HCT116 (cell line): ENCODE measurements around the gene IL10RB. TPM values are rescaled to one million over a fixed set of nuclear protein-coding genes. Genes with fewer than 3 reads are reported as not detected.

ENCODE experiments used
- ATAC-seq: fragments of 200-7000 bp; cut with Tn5 transposase; 2 replicates; pipeline ENCODE4 v1.9.1; 2020; ENCODE audit warnings: mild to moderate bottlenecking, moderate library complexity
- BruUV-seq: library from RNA; stranded (reverse); fragments of 400-500 nt; replicated peaks from 2 replicates; lab custom pipeline; 2021; lab: Mats Ljungman, UMichigan
- CTCF ChIA-PET: fragments of 300-600 bp; sonication (Branson Sonifier 250); formaldehyde crosslinking; loops from one replicate; lab custom pipeline; 2021; ENCODE audit warnings: antibody characterized with exemption; lab: Charles Lee
- POLR2A ChIA-PET: fragments of 300-600, 350-600 bp; sonication (Branson Sonifier 250); formaldehyde crosslinking; loops from one replicate; lab custom pipeline; 2021; ENCODE audit warnings: antibody characterized with exemption; lab: Charles Lee
- RAD21 ChIA-PET, 2 experiments: fragments of 300-600 bp; sonication (Branson Sonifier 250); formaldehyde crosslinking; loops; one replicate each; lab custom pipeline; 2023; ENCODE audit warnings: low total read pairs in 2 of 2; ENCODE audit not compliant: uncharacterized antibody in 2 of 2, unreplicated experiment in 2 of 2, low non-redundant PET in 1 of 2; lab: Charles Lee
- DNase-seq: peaks from one replicate; pipeline ENCODE4 v3.0.0-alpha.2; 2010; ENCODE audit warnings: low read depth, low spot score
- H2AFZ ChIP-seq: fragments of 200-600 bp; shearing (Covaris generic), sonication (generic); 2 replicates; pipeline ENCODE4 v1.6.1; 2017; ENCODE audit warnings: low read depth, mixed run types, mixed read lengths, antibody characterized with exemption, low read length; ENCODE audit not compliant: poor library complexity, severe bottlenecking
- H3K27ac ChIP-seq: 2 replicates; pipeline ENCODE4 v1.5.1; 2012; ENCODE audit warnings: low read depth, low read length
- H3K27me3 ChIP-seq: fragments of 200-600 bp; sonication (generic); 2 replicates; pipeline ENCODE4 v1.6.1; 2016; ENCODE audit warnings: mixed run types, low read length, mixed read lengths; ENCODE audit not compliant: insufficient read depth
- H3K36me3 ChIP-seq, 2 experiments: fragments of 200-500 bp in 1 of 2; fragments of 200-600 bp in 1 of 2; sonication (Bioruptor generic) in 1 of 2; sonication (generic) in 1 of 2; 2 replicates each; pipeline versions ENCODE4 v1.5.1 to v1.6.1; 2014 to 2016; ENCODE audit warnings: low read length in 2 of 2, inconsistent platforms in 1 of 2, mixed read lengths in 1 of 2, mixed run types in 1 of 2; ENCODE audit not compliant: insufficient read depth in 2 of 2, control insufficient read depth in 1 of 2
- H3K4me1 ChIP-seq, 2 experiments: fragments of 200-600 bp in 1 of 2; sonication (generic) in 1 of 2; 2 replicates each; pipeline versions ENCODE4 v1.5.1 to v1.6.1; 2012 to 2017; ENCODE audit warnings: low read length in 2 of 2, inconsistent platforms in 1 of 2, mild to moderate bottlenecking in 1 of 2, mixed read lengths in 1 of 2, mixed run types in 1 of 2, moderate library complexity in 1 of 2; ENCODE audit not compliant: insufficient read depth in 2 of 2, control insufficient read depth in 1 of 2
- H3K4me2 ChIP-seq: fragments of 200-600 bp; sonication (generic); 2 replicates; pipeline ENCODE4 v1.6.1; 2017; ENCODE audit warnings: mixed run types, low read length, mixed read lengths
- H3K4me3 ChIP-seq, 2 experiments: fragments of 200-600 bp in 1 of 2; sonication (generic) in 1 of 2; replicated peaks in 1 of 2; 2 replicates each; pipeline ENCODE4 v1.5.1; 2011 to 2016; ENCODE audit warnings: low read length in 2 of 2, control low read depth in 1 of 2, low read depth in 1 of 2, mild to moderate bottlenecking in 1 of 2, mixed read lengths in 1 of 2, mixed run types in 1 of 2
- H3K79me2 ChIP-seq: fragments of 200-600 bp; sonication (generic); 2 replicates; pipeline ENCODE4 v1.6.1; 2017; ENCODE audit warnings: mild to moderate bottlenecking, mixed run types, low read length, moderate library complexity, mixed read lengths; ENCODE audit not compliant: insufficient read depth
- H3K9ac ChIP-seq: fragments of 200-600 bp; sonication (generic); 2 replicates; pipeline ENCODE4 v1.6.1; 2016; ENCODE audit warnings: low read length, mixed read lengths
- H3K9me2 ChIP-seq: fragments of 200-600 bp; sonication (generic), shearing (Covaris generic); 2 replicates; pipeline ENCODE4 v1.6.1; 2017; ENCODE audit warnings: mixed run types, mild to moderate bottlenecking, moderate library complexity; ENCODE audit not compliant: insufficient read depth
- H3K9me3 ChIP-seq, 2 experiments: fragments of 200-500 bp in 1 of 2; fragments of 200-600 bp in 1 of 2; sonication (Bioruptor generic) in 1 of 2; sonication (generic) in 1 of 2; 2 replicates each; pipeline ENCODE4 v1.6.1; 2014 to 2017; ENCODE audit warnings: low read length in 2 of 2, mixed read lengths in 2 of 2, inconsistent platforms in 1 of 2, low read depth in 1 of 2, mild to moderate bottlenecking in 1 of 2, mixed run types in 1 of 2, moderate library complexity in 1 of 2; ENCODE audit not compliant: control insufficient read depth in 1 of 2, insufficient read depth in 1 of 2
- H4K20me1 ChIP-seq: fragments of 200-600 bp; sonication (generic), shearing (Covaris generic); 2 replicates; pipeline ENCODE4 v1.6.1; 2017; ENCODE audit warnings: mixed run types, mild to moderate bottlenecking, moderate library complexity; ENCODE audit not compliant: insufficient read depth
- CBX3 ChIP-seq: IDR thresholded peaks from 2 replicates; pipeline ENCODE4 v1.6.1; 2012; ENCODE audit warnings: low read depth
- CEBPB ChIP-seq: IDR thresholded peaks from 2 replicates; pipeline ENCODE4 v1.6.1; 2012; ENCODE audit warnings: low read depth
- ELF1 ChIP-seq: IDR thresholded peaks from 2 replicates; pipeline ENCODE4 v1.6.1; 2012; ENCODE audit warnings: low read depth, borderline replicate concordance
- EZH2 ChIP-seq: fragments of 200-600 bp; sonication (generic); IDR thresholded peaks from 2 replicates; pipeline ENCODE4 v1.6.1; 2017; ENCODE audit warnings: antibody characterized with exemption, mixed run types
- EZH2phosphoT487 ChIP-seq: fragments of 200-600 bp; IDR thresholded peaks from 2 replicates; pipeline ENCODE4 v1.6.1; 2018; ENCODE audit warnings: antibody characterized with exemption, borderline replicate concordance
- FOSL1 ChIP-seq: IDR thresholded peaks from 2 replicates; pipeline ENCODE4 v1.6.1; 2012; ENCODE audit warnings: low read depth
- JUND ChIP-seq: IDR thresholded peaks from 2 replicates; pipeline ENCODE4 v1.6.1; 2012
- POLR2A ChIP-seq: IDR thresholded peaks from 2 replicates; pipeline ENCODE4 v1.7.0; 2011; ENCODE audit warnings: borderline replicate concordance; ENCODE audit not compliant: insufficient read depth, insufficient read length; ENCODE audit errors: extremely low read depth
- POLR2AphosphoS5 ChIP-seq: IDR thresholded peaks from 2 replicates; pipeline ENCODE4 v1.6.1; 2011; ENCODE audit warnings: mild to moderate bottlenecking, low read depth, low read length, moderate library complexity
- RAD21 ChIP-seq: IDR thresholded peaks from 2 replicates; pipeline ENCODE4 v1.6.1; 2012; ENCODE audit warnings: low read depth, mild to moderate bottlenecking
- REST ChIP-seq: IDR thresholded peaks from 2 replicates; pipeline ENCODE4 v1.6.1; 2012; ENCODE audit warnings: low read depth
- SIN3A ChIP-seq: IDR thresholded peaks from 2 replicates; pipeline ENCODE4 v1.6.1; 2012; ENCODE audit warnings: low read depth
- SP1 ChIP-seq: IDR thresholded peaks from 2 replicates; pipeline ENCODE4 v1.6.1; 2012; ENCODE audit warnings: low read depth
- SRF ChIP-seq: IDR thresholded peaks from 2 replicates; pipeline ENCODE4 v1.6.1; 2012; ENCODE audit warnings: low read depth
- TCF7L2 ChIP-seq: IDR thresholded peaks from 2 replicates; pipeline ENCODE4 v1.7.0; 2011; ENCODE audit warnings: borderline replicate concordance, inconsistent platforms; ENCODE audit not compliant: insufficient read depth, insufficient read length; ENCODE audit errors: extremely low read depth
- ZFX ChIP-seq: fragments of 450-650 bp; IDR thresholded peaks from 2 replicates; pipeline ENCODE4 v1.6.1; 2017
- ZNF274 ChIP-seq: fragments of 200-500 bp; sonication (Bioruptor generic); IDR thresholded peaks from 2 replicates; pipeline ENCODE4 v1.6.1; 2014; ENCODE audit warnings: mild to moderate bottlenecking, low read depth, low read length, inconsistent platforms
- intact Hi-C: fragments of 100-400 bp; cut with micrococcal nuclease; formaldehyde crosslinking; loops from 2 replicates; pipeline ENCODE4 v1.10.0; 2022
- total RNA-seq: library from RNA; stranded (reverse); gene quantifications from one replicate; pipeline ENCODE4 v1.2.1, GENCODE V29; 2021; ENCODE audit not compliant: unreplicated experiment

IL10RB gene
- total RNA-seq, 1 experiment from 2014 or later = 13.7 TPM

- intact Hi-C loops = no loop called here
- CTCF ChIA-PET = no interaction called here
Observed at GRCh38 chr21:33305938-33306337, 39.8 kb downstream of the IL10RB start.

GRCh38 chr21:33308586-33309490, 42.7 kb downstream of the IL10RB start:
- H3K27ac ChIP-seq = no peak overlapping the region
- H3K36me3 ChIP-seq = no peaks in the 10 kb centered on the region
- H3K9ac ChIP-seq = no peak overlapping the region
- no TSS peak for BruUV-seq
- H3K27me3 ChIP-seq = no peaks in the 10 kb centered on the region
- no peak overlapping the region for H2AFZ ChIP-seq
- ChIA-PET CTCF (no interaction called here), RAD21 (no interaction called here), POLR2A (no interaction called here)
- intact Hi-C loops = no loop called here
- no peak overlapping the region for H3K4me2 ChIP-seq
- H3K79me2 ChIP-seq = no peaks in the 10 kb centered on the region
- TF ChIP-seq EZH2phosphoT487 (no peak), FOSL1 (no peak), RAD21 (no peak), TCF7L2 (no peak), ZFX (no peak), ZNF274 (no peak), POLR2AphosphoS5 (no peak), REST (no peak), CEBPB (no peak), SIN3A (no peak), ELF1 (no peak), SRF (no peak), JUND (no peak), CBX3 (no peak), POLR2A (no peak), EZH2 (no peak)
- H3K9me2 ChIP-seq = no peaks in the 10 kb centered on the region
- H4K20me1 ChIP-seq = no peaks in the 10 kb centered on the region
- H3K4me3 ChIP-seq = no peak overlapping the region
- ATAC-seq (no peak), DNase-seq (no peak)
- H3K9me3 ChIP-seq = no peaks in the 10 kb centered on the region; a peak in 1 of 4 replicates
- no peaks in the 10 kb centered on the region for H3K4me1 ChIP-seq

More at GRCh38 chr21:33305938-33306337, 39.8 kb downstream of the IL10RB start:
- H3K4me2 ChIP-seq = no peak overlapping the region
- no peak overlapping the region for H3K4me3 ChIP-seq
- RAD21 ChIA-PET = no interaction called here
- H3K36me3 ChIP-seq = no peaks in the 10 kb centered on the region
- H4K20me1 ChIP-seq = no peaks in the 10 kb centered on the region
- no peaks in the 10 kb centered on the region for H3K27me3 ChIP-seq
- POLR2A ChIA-PET = no interaction called here
- ATAC-seq (no peak), DNase-seq (no peak)
- TF ChIP-seq ZNF274 (no peak), SRF (no peak), TCF7L2 (no peak), ELF1 (no peak), FOSL1 (no peak), RAD21 (no peak), EZH2 (no peak), SP1 (no peak), POLR2AphosphoS5 (no peak)
- no peaks in the 10 kb centered on the region for H3K9me2 ChIP-seq
- no peaks in the 10 kb centered on the region; a peak in 1 of 4 replicates for H3K9me3 ChIP-seq
- no peak overlapping the region for H3K9ac ChIP-seq
- H3K79me2 ChIP-seq = no peaks in the 10 kb centered on the region
- no peaks in the 10 kb centered on the region for H3K4me1 ChIP-seq
- H3K27ac ChIP-seq = no peak overlapping the region
- no peak overlapping the region for H2AFZ ChIP-seq
- no TSS peak for BruUV-seq
